Tibial nerve (tissue), 4 donors: ENCODE measurements around the gene PLP2. TPM values are rescaled to one million over a fixed set of nuclear protein-coding genes. Genes with fewer than 3 reads are reported as not detected.

Experiments
- DNase-seq, 2 donors: peaks; one replicate each; pipeline ENCODE4 v3.0.0-alpha.2; 2019; ENCODE audit warnings: low spot score in 2 of 2
- H3K27ac ChIP-seq, 4 donors: fragments of 200-600 bp; sonication (generic) in 3 of 4; one replicate each; pipeline ENCODE4 v1.5.1; 2017 to 2019; ENCODE audit warnings: mild to moderate bottlenecking in 1 of 4
- H3K27me3 ChIP-seq, 2 donors: fragments of 200-600 bp; sonication (generic) in 1 of 2; one replicate each; pipeline versions ENCODE4 v1.5.1 to v1.6.0; 2017 to 2019
- H3K36me3 ChIP-seq, 3 donors: fragments of 200-600 bp; sonication (generic); one replicate each; pipeline ENCODE4 v1.5.1; 2018 to 2019
- H3K4me1 ChIP-seq, 4 donors: fragments of 200-600 bp; sonication (generic) in 3 of 4; one replicate each; pipeline ENCODE4 v1.5.1; 2017 to 2019
- H3K4me3 ChIP-seq, 4 donors: fragments of 200-600 bp; sonication (generic) in 3 of 4; one replicate each; pipeline ENCODE4 v1.5.1; 2017 to 2019; ENCODE audit warnings: mild to moderate bottlenecking in 1 of 4, moderate library complexity in 1 of 4
- H3K9me3 ChIP-seq, 4 donors: fragments of 200-600 bp; sonication (generic) in 3 of 4; one replicate each; pipeline ENCODE4 v1.5.1; 2017 to 2019
- EP300 ChIP-seq, 2 donors: sonication (generic); formaldehyde crosslinking; IDR thresholded peaks; one replicate each; pipeline ENCODE4 v1.6.1; 2017; ENCODE audit warnings: antibody characterized with exemption in 2 of 2, mild to moderate bottlenecking in 1 of 2
- POLR2A ChIP-seq, 2 donors: fragments of 450-650 bp; IDR thresholded peaks; one replicate each; pipeline ENCODE4 v1.6.1; 2017; ENCODE audit warnings: antibody characterized with exemption in 2 of 2, mild to moderate bottlenecking in 2 of 2, moderate library complexity in 2 of 2
- WGBS, 2 donors: methylation state at CpG; one replicate each; pipeline ENCODE4 v1.1.5; 2018; 5-methylcytosine and 5-hydroxymethylcytosine counted together
- total RNA-seq, 4 donors: library from RNA; depleted of rRNA; stranded (reverse); fragments of >200 nt; gene quantifications; one replicate each; pipeline ENCODE4 v1.1.0, GENCODE V29; 2016
- TF ChIP-seq, protein P1 (sequence below), 5 experiments: fragments of 200-600 bp in 3 of 5; fragments of 450-650 bp in 2 of 5; sonication (generic) in 3 of 5; IDR thresholded peaks; one replicate each; pipeline ENCODE4 v1.5.1; 2016 to 2019; ENCODE audit warnings: antibody characterized with exemption in 5 of 5, mild to moderate bottlenecking in 3 of 5, moderate library complexity in 2 of 5

Gene PLP2
- total RNA-seq, 4 donors from 2014 or later = 22.0 to 34.7 (median 31.5) TPM

DNA sequence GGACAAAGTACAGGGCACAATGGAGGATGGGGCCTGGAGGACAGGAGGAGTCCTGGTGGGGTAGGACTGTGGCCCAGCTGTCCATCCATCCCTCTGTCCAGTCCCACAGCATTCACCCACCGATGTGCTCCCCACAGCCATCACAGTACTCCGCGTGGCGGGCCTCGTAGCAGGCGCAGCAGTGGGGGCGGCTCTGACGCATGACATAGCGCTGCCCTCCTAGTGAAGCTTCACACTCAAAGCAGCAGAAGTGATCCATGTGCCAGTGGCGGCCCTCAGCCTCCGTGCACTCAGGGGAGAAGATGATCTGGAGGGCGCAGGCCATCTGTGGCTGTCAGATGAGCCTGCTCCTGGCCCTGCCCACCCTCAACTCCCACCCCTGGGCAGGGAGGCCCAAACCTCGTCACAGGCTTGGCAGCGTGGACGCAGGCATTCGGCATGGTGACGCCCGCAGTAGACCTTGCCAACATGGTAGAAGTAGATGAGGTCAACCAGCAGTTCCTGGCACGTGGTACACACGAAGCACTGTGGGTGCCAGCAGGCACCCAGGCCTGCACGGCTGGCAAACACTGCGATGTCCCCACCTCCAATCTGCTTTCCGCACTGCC is 6.3 kb downstream of the PLP2 start:
- peak overlapping the region in 1 of 4 donors; percentile 37 for H3K27ac ChIP-seq

GRCh38 chrX:49178537-49178936 is 6.8 kb downstream of the PLP2 start:
- H3K4me3 ChIP-seq = no peak overlapping the region
- H3K36me3 ChIP-seq = peaks cover 0 to 71% (median 0%) of the 10 kb centered on the region in 3 donors
- TF ChIP-seq POLR2A (IDR thresholded peaks at IDR 0.05) (no peak), EP300 (IDR thresholded peaks at IDR 0.05) (no peak)
- TF ChIP-seq, protein P1, sequence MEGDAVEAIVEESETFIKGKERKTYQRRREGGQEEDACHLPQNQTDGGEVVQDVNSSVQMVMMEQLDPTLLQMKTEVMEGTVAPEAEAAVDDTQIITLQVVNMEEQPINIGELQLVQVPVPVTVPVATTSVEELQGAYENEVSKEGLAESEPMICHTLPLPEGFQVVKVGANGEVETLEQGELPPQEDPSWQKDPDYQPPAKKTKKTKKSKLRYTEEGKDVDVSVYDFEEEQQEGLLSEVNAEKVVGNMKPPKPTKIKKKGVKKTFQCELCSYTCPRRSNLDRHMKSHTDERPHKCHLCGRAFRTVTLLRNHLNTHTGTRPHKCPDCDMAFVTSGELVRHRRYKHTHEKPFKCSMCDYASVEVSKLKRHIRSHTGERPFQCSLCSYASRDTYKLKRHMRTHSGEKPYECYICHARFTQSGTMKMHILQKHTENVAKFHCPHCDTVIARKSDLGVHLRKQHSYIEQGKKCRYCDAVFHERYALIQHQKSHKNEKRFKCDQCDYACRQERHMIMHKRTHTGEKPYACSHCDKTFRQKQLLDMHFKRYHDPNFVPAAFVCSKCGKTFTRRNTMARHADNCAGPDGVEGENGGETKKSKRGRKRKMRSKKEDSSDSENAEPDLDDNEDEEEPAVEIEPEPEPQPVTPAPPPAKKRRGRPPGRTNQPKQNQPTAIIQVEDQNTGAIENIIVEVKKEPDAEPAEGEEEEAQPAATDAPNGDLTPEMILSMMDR (IDR thresholded peaks at IDR 0.05) = no peak
- H3K27me3 ChIP-seq = no peaks in the 10 kb centered on the region
- no peak overlapping the region for H3K27ac ChIP-seq
- WGBS, 2 donors = 83% methylated on average over 3 of the region's 3 CpGs; no CpG with 5 or more reads in 1 of the 2 donors
- H3K9me3 ChIP-seq = no peaks in the 10 kb centered on the region
- H3K4me1 ChIP-seq = peaks cover 0 to under 1% (median 0%) of the 10 kb centered on the region in 4 donors
- no peak for DNase-seq

More for the DNA sequence above, 6.3 kb downstream of the PLP2 start:
- Histone ChIP-seq H3K36me3 (peaks cover 0 to 68% (median 0%) of the 10 kb centered on the region in 3 donors), H3K4me3 (no peak overlapping the region), H3K9me3 (no peaks in the 10 kb centered on the region), H3K4me1 (peaks cover 0 to 2% (median under 1%) of the 10 kb centered on the region in 4 donors), H3K27me3 (no peaks in the 10 kb centered on the region)
- 90 to 92% methylated on average over 8 to 17 of the region's 23 CpGs for WGBS, 2 donors
- no peak for DNase-seq
- TF ChIP-seq, protein P1 (IDR thresholded peaks at IDR 0.05) = no peak
- TF ChIP-seq POLR2A (IDR thresholded peaks at IDR 0.05) (no peak), EP300 (IDR thresholded peaks at IDR 0.05) (no peak)

DNA sequence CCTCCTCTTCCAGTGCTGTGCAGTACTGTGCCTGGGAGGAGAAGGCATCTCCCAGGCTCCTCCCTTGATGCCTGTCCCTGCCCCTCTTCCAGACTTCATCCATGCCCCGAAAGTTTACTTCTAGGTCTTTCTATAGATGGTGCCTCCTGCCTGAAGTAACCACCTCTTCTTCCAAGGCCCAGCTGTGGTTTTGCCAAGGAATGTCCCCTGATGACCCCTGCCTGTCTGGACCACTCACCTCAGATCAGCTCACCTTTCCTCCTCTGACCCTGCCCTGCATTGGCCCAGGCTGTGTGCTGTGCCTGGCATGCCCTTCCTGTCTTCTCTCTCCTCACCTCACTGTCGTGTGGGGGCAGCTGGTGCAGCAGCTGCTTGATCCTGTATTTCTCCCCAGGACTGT is 7.7 kb downstream of the PLP2 start:
- WGBS, 2 donors = 79 to 100% methylated on average over 1 to 2 of the region's 2 CpGs
- TF ChIP-seq EP300 (IDR thresholded peaks at IDR 0.05) (no peak), POLR2A (IDR thresholded peaks at IDR 0.05) (no peak)
- TF ChIP-seq, protein P1 (IDR thresholded peaks at IDR 0.05) = no peak
- DNase-seq = no peak
- H3K27me3 ChIP-seq = no peaks in the 10 kb centered on the region
- H3K36me3 ChIP-seq = peaks cover 0 to 64% (median 0%) of the 10 kb centered on the region in 3 donors
- H3K4me1 ChIP-seq = peaks cover 0 to 8% (median 0%) of the 10 kb centered on the region in 4 donors
- H3K4me3 ChIP-seq = no peak overlapping the region
- H3K27ac ChIP-seq = no peak overlapping the region
- H3K9me3 ChIP-seq = no peaks in the 10 kb centered on the region

DNA sequence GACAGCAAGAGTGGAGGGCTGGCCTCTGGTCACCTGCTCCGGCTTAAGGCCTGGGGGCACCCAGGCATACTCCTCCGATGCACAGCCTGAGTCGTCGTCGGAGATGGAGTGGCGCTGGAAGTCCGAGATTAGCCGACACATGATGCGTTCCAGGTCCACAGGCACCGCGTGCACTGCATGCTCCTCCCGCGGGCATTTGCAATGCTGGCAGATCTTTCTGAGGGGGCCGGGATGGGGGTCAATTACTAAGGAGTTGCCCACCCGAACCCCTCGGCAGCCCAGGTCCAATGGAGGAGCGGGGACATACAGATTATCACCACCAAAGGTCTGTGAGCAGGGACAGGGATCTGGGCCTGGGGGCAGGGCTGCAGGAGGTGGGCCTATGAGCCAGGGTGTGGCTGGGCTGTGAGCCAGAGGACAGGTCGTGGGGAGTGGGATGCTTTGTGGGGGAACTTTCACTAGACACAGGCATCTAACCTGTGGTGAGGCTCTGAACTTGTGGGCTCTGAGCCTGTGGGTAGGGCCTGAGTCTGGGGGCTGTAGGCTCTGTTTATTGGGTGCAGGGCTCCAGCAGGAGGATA is 12.1 kb downstream of the PLP2 start:
- TF ChIP-seq EP300 (IDR thresholded peaks at IDR 0.05) = no peak
- no peak for TF ChIP-seq POLR2A (IDR thresholded peaks at IDR 0.05)
- TF ChIP-seq, protein P1 (IDR thresholded peaks at IDR 0.05) = no peak
- WGBS, 2 donors = 87% methylated on average over 14 to 16 of the region's 18 CpGs
- H3K4me3 ChIP-seq = peak overlapping the region in 1 of 4 donors; percentile 65
- H3K36me3 ChIP-seq = peaks cover 0 to 24% (median 0%) of the 10 kb centered on the region in 3 donors
- H3K4me1 ChIP-seq = peaks cover 0 to 28% (median 4%) of the 10 kb centered on the region in 4 donors
- H3K27me3 ChIP-seq = no peaks in the 10 kb centered on the region
- H3K27ac ChIP-seq = peak overlapping the region in 3 of 4 donors; percentile 71 to 89 (median 75)
- H3K9me3 ChIP-seq = no peaks in the 10 kb centered on the region
- no peak for DNase-seq
